Esophagus squamous epithelium (tissue), 5 donors: Measurements from ENCODE around the gene LARP1. TPM values are rescaled to one million over a fixed set of nuclear protein-coding genes. Genes with fewer than 3 reads are reported as not detected.
"Not testable (repeated sequence)": the region's sequence is repeated elsewhere in the genome, so short reads cannot be mapped to it uniquely, and the experiment has no call there.

Experiments used
- DNase-seq: peaks from one replicate; lab custom pipeline; 2025; lab: John Stamatoyannopoulos, UW
- H3K27ac ChIP-seq, 4 donors: fragments of 200-600 bp; sonication (generic); one replicate each; pipeline ENCODE4 v1.5.1; 2016 to 2019; ENCODE audit warnings: mild to moderate bottlenecking in 1 of 4
- H3K27me3 ChIP-seq, 4 donors: fragments of 200-600 bp; sonication (generic); 1 replicate in 3 of 4; 2 replicates in 1 of 4; pipeline versions ENCODE4 v1.5.1 to v1.6.0; 2017 to 2021; ENCODE audit warnings: antibody characterized with exemption in 1 of 4
- H3K36me3 ChIP-seq, 3 donors: fragments of 200-600 bp; sonication (generic); one replicate each; pipeline ENCODE4 v1.5.1; 2016 to 2019
- H3K4me1 ChIP-seq, 3 donors: fragments of 200-600 bp; sonication (generic); one replicate each; pipeline ENCODE4 v1.5.1; 2017 to 2019
- H3K4me3 ChIP-seq, 4 donors: fragments of 200-600 bp; sonication (generic); 1 replicate in 3 of 4; 2 replicates in 1 of 4; pipeline ENCODE4 v1.5.1; 2016 to 2019; ENCODE audit warnings: mild to moderate bottlenecking in 2 of 4, moderate library complexity in 1 of 4
- H3K9me3 ChIP-seq, 3 donors: fragments of 200-600 bp; sonication (generic); one replicate each; pipeline ENCODE4 v1.5.1; 2016 to 2019
- CTCF ChIP-seq, 6 experiments: fragments of 450-650 bp in 4 of 6; fragments of 200-600 bp in 2 of 6; sonication (generic) in 2 of 6; IDR thresholded peaks; one replicate each; pipeline ENCODE4 v1.5.1; 2016 to 2019; ENCODE audit warnings: antibody characterized with exemption in 6 of 6, mild to moderate bottlenecking in 4 of 6, moderate library complexity in 4 of 6
- POLR2A ChIP-seq, 4 donors: fragments of 450-650 bp; IDR thresholded peaks; one replicate each; pipeline ENCODE4 v1.6.1; 2017; ENCODE audit warnings: antibody characterized with exemption in 4 of 4, mild to moderate bottlenecking in 4 of 4, moderate library complexity in 3 of 4
- WGBS, 2 donors: methylation state at CpG; one replicate each; pipeline ENCODE4 v1.1.5; 2018; 5-methylcytosine and 5-hydroxymethylcytosine counted together
- intact Hi-C: fragments of 100-400 bp; cut with DNase I; formaldehyde crosslinking; loops from one replicate; pipeline ENCODE4 v1.15.0; 2022
- total RNA-seq, 4 donors: library from RNA; depleted of rRNA; stranded (reverse); fragments of >200 nt; gene quantifications; one replicate each; pipeline ENCODE4 v1.1.0, GENCODE V29; 2016
- donor health status: DM: yes; HTN: yes; CAD: no.

The LARP1 gene
- total RNA-seq, 4 donors from 2014 or later = 81.7 to 105 (median 95.2) TPM

DNA sequence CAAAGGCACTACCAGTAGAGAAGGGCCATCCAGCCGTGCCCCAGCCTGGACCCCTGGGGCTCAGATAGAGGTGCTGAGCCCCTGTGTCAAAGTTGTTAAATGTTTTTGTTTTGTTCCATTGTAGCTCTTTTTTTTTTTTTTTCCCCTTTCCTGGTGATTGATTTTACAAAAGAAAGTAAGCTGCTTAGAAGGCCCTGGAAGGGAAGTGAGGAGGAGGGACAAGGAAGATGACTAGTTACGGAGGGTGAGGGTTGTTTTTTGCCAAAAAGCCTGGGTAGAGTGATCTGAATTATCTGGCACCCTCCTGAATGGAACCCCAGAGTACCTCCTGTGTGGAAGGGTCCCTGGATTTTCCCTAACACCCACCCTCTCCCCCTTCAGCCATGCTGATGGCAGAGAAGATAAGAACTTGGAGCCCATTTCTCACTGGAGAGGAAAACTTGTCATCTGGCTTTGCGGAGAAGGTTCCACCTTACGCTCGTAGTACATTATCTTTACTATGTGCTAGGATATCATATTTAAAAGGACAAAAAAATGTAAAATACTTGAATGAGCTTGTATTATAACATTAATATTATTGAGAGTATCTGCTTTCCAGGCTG is 61.8 kb downstream of the LARP1 start:
- Histone ChIP-seq H3K9me3 (no peaks in the 10 kb centered on the region), H3K4me3 (no peak overlapping the region), H3K36me3 (peaks cover 13 to 100% (median 33%) of the 10 kb centered on the region in 3 donors), H3K4me1 (no peaks in the 10 kb centered on the region), H3K27me3 (no peaks in the 10 kb centered on the region), H3K27ac (peak overlapping the region in 1 of 4 donors; percentile 21)
- 79 to 94% methylated on average over 5 of the region's 5 CpGs for WGBS, 2 donors
- no peak for DNase-seq
- TF ChIP-seq CTCF (IDR thresholded peaks at IDR 0.05) (no peak), POLR2A (IDR thresholded peaks at IDR 0.05) (no peak)
- intact Hi-C loops = loop anchor here (10.0 kb wide), 1 partner anchor 62 kb away; the partner anchor contains the start of gene LARP1

GRCh38 chr5:154817815-154818214 is 62.6 kb downstream of the LARP1 start:
- Histone ChIP-seq H3K36me3 (peaks cover 13 to 100% (median 33%) of the 10 kb centered on the region in 3 donors), H3K4me1 (peaks cover 0 to 2% (median 0%) of the 10 kb centered on the region in 3 donors), H3K9me3 (no peaks in the 10 kb centered on the region), H3K4me3 (no peak overlapping the region), H3K27ac (peak overlapping the region in 1 of 4 donors; percentile 5), H3K27me3 (no peaks in the 10 kb centered on the region)
- TF ChIP-seq POLR2A (IDR thresholded peaks at IDR 0.05) (no peak), CTCF (IDR thresholded peaks at IDR 0.05) (no peak)
- 85 to 90% methylated on average over 5 to 6 of the region's 6 CpGs for WGBS, 2 donors
- intact Hi-C loops = loop anchor here (10.0 kb wide), 1 partner anchor 63 kb away; the partner anchor contains the start of gene LARP1
- DNase-seq = no peak

DNA sequence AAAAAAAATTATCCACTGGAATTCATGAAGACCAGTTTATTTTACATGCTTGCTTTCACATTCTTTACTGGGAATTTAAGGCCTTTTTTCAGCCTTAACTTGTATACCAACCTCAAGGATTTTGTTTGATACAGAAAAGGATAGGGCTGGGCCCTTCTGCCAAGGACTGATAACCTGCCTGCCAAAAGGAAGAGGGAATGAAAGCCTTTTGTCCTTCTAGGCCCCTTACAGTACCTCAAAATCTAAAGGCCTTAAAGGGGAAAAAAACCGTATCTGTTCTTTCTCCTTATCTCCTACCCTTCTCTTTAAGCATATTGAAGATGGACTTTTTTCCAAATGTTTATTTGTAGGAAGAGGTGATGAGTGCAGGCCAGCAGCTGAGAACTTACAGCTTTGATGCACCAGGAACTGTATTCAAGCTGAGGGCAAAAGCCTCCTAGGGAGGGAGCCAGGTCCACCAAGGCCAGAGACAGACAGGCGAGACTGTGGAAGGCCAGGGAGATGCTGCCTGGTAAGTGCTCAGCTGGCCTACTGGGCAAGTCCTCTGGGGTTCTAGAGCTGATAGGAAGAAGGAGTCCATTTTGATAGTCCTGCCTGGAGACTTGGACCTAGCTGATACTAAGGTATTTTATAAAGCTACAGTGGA is 63.4 kb downstream of the LARP1 start:
- no peaks in the 10 kb centered on the region for H3K9me3 ChIP-seq
- no peak for DNase-seq
- H3K36me3 ChIP-seq = peaks cover 13 to 100% (median 32%) of the 10 kb centered on the region in 3 donors
- H3K4me3 ChIP-seq = no peak overlapping the region
- H3K27me3 ChIP-seq = no peaks in the 10 kb centered on the region
- no peak for TF ChIP-seq CTCF (IDR thresholded peaks at IDR 0.05)
- no peak for TF ChIP-seq POLR2A (IDR thresholded peaks at IDR 0.05)
- intact Hi-C loops = loop anchor here (10.0 kb wide), 1 partner anchor 64 kb away; the partner anchor contains the start of gene LARP1
- whole genome bisulfite sequencing, 2 donors = 74 to 88% methylated on average over 2 of the region's 2 CpGs
- H3K27ac ChIP-seq = peak overlapping the region in 1 of 4 donors; percentile 5
- H3K4me1 ChIP-seq = peaks cover 0 to 9% (median 3%) of the 10 kb centered on the region in 3 donors

DNA sequence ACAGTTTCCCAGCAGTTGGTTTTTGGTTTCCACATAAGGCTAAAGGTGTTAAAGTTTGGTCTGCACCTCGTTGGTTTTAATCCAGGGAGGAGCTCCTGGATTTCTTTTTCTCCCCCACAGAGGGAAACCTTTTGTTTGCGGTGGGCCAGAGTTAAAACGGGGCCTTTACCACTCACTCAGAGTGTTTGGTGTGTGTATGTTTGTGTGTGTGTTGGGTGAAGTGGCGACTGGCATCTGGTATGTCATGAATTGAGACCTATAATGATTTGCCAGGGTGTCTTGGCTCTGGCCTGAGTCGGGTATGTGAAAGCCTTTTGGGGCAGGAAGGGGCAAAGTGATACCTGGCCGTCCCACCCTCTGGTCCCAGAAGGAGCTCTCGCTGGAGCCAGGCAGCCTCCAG is 64.4 kb downstream of the LARP1 start:
- H3K27me3 ChIP-seq = no peaks in the 10 kb centered on the region
- H3K4me1 ChIP-seq = peaks cover 0 to 16% (median 7%) of the 10 kb centered on the region in 3 donors
- intact Hi-C loops = loop anchor here (10.0 kb wide), 1 partner anchor 65 kb away; the partner anchor contains the start of gene LARP1
- no peak for TF ChIP-seq POLR2A (IDR thresholded peaks at IDR 0.05)
- DNase-seq = no peak
- H3K9me3 ChIP-seq = no peaks in the 10 kb centered on the region
- no peak overlapping the region for H3K27ac ChIP-seq
- H3K4me3 ChIP-seq = no peak overlapping the region
- 74 to 75% methylated on average over 6 of the region's 7 CpGs for WGBS, 2 donors
- peaks cover 5 to 100% (median 28%) of the 10 kb centered on the region in 3 donors for H3K36me3 ChIP-seq

DNA sequence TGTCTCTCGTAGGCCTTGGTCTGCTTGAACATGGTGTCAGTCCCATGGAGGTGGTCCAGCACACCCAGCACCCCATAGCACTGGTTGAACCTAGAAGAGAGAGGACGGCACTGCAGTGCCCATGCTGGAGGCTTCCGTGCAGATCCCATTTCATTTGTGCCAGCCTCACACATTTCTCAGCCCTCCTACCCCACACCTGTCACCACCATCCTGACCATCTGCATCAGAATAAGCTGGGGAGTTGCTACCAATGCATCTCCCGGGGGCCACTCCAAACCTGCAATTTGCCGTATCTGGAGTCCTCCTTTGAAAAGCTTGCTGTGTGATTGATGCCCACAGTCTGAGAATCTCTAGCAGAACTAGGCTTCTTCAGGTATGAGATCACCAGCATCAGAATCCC is 65.2 kb downstream of the LARP1 start:
- 91 to 100% methylated on average over 4 to 5 of the region's 5 CpGs for WGBS, 2 donors
- TF ChIP-seq POLR2A (IDR thresholded peaks at IDR 0.05) = no peak
- TF ChIP-seq CTCF (IDR thresholded peaks at IDR 0.05) = no peak

DNA sequence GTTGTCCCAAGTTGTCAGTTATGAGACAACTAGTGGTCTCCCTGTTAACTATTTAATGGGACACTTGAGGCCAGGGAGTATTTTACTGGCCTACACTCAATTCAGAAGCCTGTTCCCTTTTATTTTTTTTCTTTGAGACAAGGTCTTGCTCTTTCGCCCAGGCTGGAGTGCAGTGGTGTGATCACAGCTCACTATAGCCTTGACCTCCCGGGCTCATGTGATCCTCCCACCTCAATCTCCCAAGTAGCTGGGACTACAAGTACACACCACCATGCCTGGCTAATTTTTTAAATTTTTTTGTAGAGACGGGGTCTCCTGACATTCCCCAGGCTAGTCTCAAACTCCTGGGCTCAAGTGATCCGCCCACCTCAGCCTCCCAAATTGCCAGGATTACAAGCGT is 67.7 kb downstream of the LARP1 start:
- H3K4me1 ChIP-seq = peaks cover 0 to 21% (median 9%) of the 10 kb centered on the region in 3 donors
- intact Hi-C loops, H3K27ac ChIP-seq, H3K27me3 ChIP-seq, H3K4me3 ChIP-seq, DNase-seq, H3K9me3 ChIP-seq: not testable (repeated sequence)
- 87% methylated on average over 2 to 4 of the region's 5 CpGs for WGBS, 2 donors
- peaks cover 0 to 89% (median 16%) of the 10 kb centered on the region in 3 donors for H3K36me3 ChIP-seq

More for the DNA sequence above, 65.2 kb downstream of the LARP1 start:
- H3K27me3 ChIP-seq = no peaks in the 10 kb centered on the region
- no peak overlapping the region for H3K4me3 ChIP-seq
- intact Hi-C loops = no loop called here
- peaks cover 0 to 93% (median 22%) of the 10 kb centered on the region in 3 donors for H3K36me3 ChIP-seq
- peaks cover 0 to 16% (median 7%) of the 10 kb centered on the region in 3 donors for H3K4me1 ChIP-seq
- no peaks in the 10 kb centered on the region for H3K9me3 ChIP-seq
- DNase-seq = no peak
- no peak overlapping the region for H3K27ac ChIP-seq
